ENCODE results near the gene ZBTB16. TPM values are rescaled to one million over a fixed set of nuclear protein-coding genes. Genes with fewer than 3 reads are reported as not detected.
A peak's percentile ranks its signal among the peaks of the same experiment; 100 is the strongest.

The ZBTB16 gene
- total RNA-seq, 1 experiment from 2014 or later = not detected

- no peaks in the 10 kb centered on the region for H3K4me1 ChIP-seq
- H3K27ac ChIP-seq = no peak overlapping the region
- H3K36me3 ChIP-seq = no peaks in the 10 kb centered on the region
- H3K4me3 ChIP-seq = no peak overlapping the region
- no peaks in the 10 kb centered on the region for H3K9me3 ChIP-seq (replicated peaks)
- no peak for DNase-seq
- no peaks in the 10 kb centered on the region for H3K27me3 ChIP-seq
Measured at GRCh38 chr11:114193730-114194679, 134.5 kb downstream of the ZBTB16 start.

- H3K27me3 ChIP-seq = no peaks in the 10 kb centered on the region
- no peak overlapping the region for H3K4me3 ChIP-seq
- H3K9me3 ChIP-seq (replicated peaks) = no peaks in the 10 kb centered on the region
- no peak overlapping the region for H3K27ac ChIP-seq
- no peaks in the 10 kb centered on the region for H3K36me3 ChIP-seq
- H3K4me1 ChIP-seq = no peaks in the 10 kb centered on the region
- no peak for DNase-seq
Measured at GRCh38 chr11:114194702-114195101, 135.2 kb downstream of the ZBTB16 start.

- H3K9me3 ChIP-seq (replicated peaks) = no peaks in the 10 kb centered on the region
- no peak for DNase-seq
- no peaks in the 10 kb centered on the region for H3K4me1 ChIP-seq
- no peaks in the 10 kb centered on the region for H3K27me3 ChIP-seq
- no peak overlapping the region for H3K27ac ChIP-seq
- H3K36me3 ChIP-seq = no peaks in the 10 kb centered on the region
- H3K4me3 ChIP-seq = no peak overlapping the region
Measured at GRCh38 chr11:114195151-114195550, 135.6 kb downstream of the ZBTB16 start.

- Histone ChIP-seq H3K9me3 (replicated peaks) (no peaks in the 10 kb centered on the region), H3K4me3 (no peak overlapping the region), H3K36me3 (no peaks in the 10 kb centered on the region), H3K27ac (no peak overlapping the region), H3K4me1 (no peaks in the 10 kb centered on the region), H3K27me3 (no peaks in the 10 kb centered on the region)
- DNase-seq = no peak
Measured at GRCh38 chr11:114195981-114196731, 136.6 kb downstream of the ZBTB16 start.

- no peaks in the 10 kb centered on the region for H3K36me3 ChIP-seq
- no peak overlapping the region for H3K27ac ChIP-seq
- H3K27me3 ChIP-seq = no peaks in the 10 kb centered on the region
- no peaks in the 10 kb centered on the region for H3K9me3 ChIP-seq (replicated peaks)
- no peaks in the 10 kb centered on the region for H3K4me1 ChIP-seq
- DNase-seq = no peak
- no peak overlapping the region for H3K4me3 ChIP-seq
Measured at GRCh38 chr11:114196997-114197703, 137.6 kb downstream of the ZBTB16 start.

GRCh38 chr11:114197799-114198500 lies 138.4 kb downstream of the ZBTB16 start:
- Histone ChIP-seq H3K9me3 (replicated peaks) (no peaks in the 10 kb centered on the region), H3K27me3 (no peaks in the 10 kb centered on the region), H3K4me1 (no peaks in the 10 kb centered on the region), H3K27ac (no peak overlapping the region), H3K4me3 (no peak overlapping the region), H3K36me3 (no peaks in the 10 kb centered on the region)
- DNase-seq = peak in 1 of 2 experiments; percentile 3

GRCh38 chr11:114199051-114199450 lies 139.5 kb downstream of the ZBTB16 start:
- no peak for DNase-seq
- no peaks in the 10 kb centered on the region for H3K27me3 ChIP-seq
- H3K27ac ChIP-seq = no peak overlapping the region
- no peaks in the 10 kb centered on the region for H3K9me3 ChIP-seq (replicated peaks)
- H3K4me1 ChIP-seq = no peaks in the 10 kb centered on the region
- H3K4me3 ChIP-seq = no peak overlapping the region
- no peaks in the 10 kb centered on the region for H3K36me3 ChIP-seq

GRCh38 chr11:114200351-114201133 lies 141.0 kb downstream of the ZBTB16 start:
- no peak overlapping the region for H3K27ac ChIP-seq
- no peaks in the 10 kb centered on the region for H3K27me3 ChIP-seq
- DNase-seq = no peak
- no peaks in the 10 kb centered on the region for H3K9me3 ChIP-seq (replicated peaks)
- no peaks in the 10 kb centered on the region for H3K4me1 ChIP-seq
- no peak overlapping the region for H3K4me3 ChIP-seq
- no peaks in the 10 kb centered on the region for H3K36me3 ChIP-seq

GRCh38 chr11:114201219-114201618 lies 141.7 kb downstream of the ZBTB16 start:
- H3K27ac ChIP-seq = no peak overlapping the region
- H3K36me3 ChIP-seq = no peaks in the 10 kb centered on the region
- no peak for DNase-seq
- H3K27me3 ChIP-seq = no peaks in the 10 kb centered on the region
- no peak overlapping the region for H3K4me3 ChIP-seq
- no peaks in the 10 kb centered on the region for H3K4me1 ChIP-seq
- no peaks in the 10 kb centered on the region for H3K9me3 ChIP-seq (replicated peaks)

- Histone ChIP-seq H3K27ac (no peak overlapping the region), H3K4me1 (no peaks in the 10 kb centered on the region), H3K36me3 (no peaks in the 10 kb centered on the region), H3K4me3 (no peak overlapping the region), H3K9me3 (replicated peaks) (no peaks in the 10 kb centered on the region), H3K27me3 (no peaks in the 10 kb centered on the region)
- no peak for DNase-seq
Measured at GRCh38 chr11:114202011-114202609, 142.6 kb downstream of the ZBTB16 start.

GRCh38 chr11:114207096-114207495 lies 147.6 kb downstream of the ZBTB16 start:
- no peak overlapping the region for H3K4me3 ChIP-seq
- H3K36me3 ChIP-seq = no peaks in the 10 kb centered on the region
- DNase-seq = no peak
- H3K4me1 ChIP-seq = no peaks in the 10 kb centered on the region
- no peaks in the 10 kb centered on the region for H3K27me3 ChIP-seq
- no peak overlapping the region for H3K27ac ChIP-seq
- no peaks in the 10 kb centered on the region for H3K9me3 ChIP-seq (replicated peaks)

- Histone ChIP-seq H3K27me3 (no peaks in the 10 kb centered on the region), H3K4me1 (no peaks in the 10 kb centered on the region), H3K9me3 (replicated peaks) (no peaks in the 10 kb centered on the region), H3K36me3 (no peaks in the 10 kb centered on the region), H3K4me3 (no peak overlapping the region), H3K27ac (no peak overlapping the region)
- DNase-seq = no peak
Measured at GRCh38 chr11:114208377-114208776, 148.9 kb downstream of the ZBTB16 start.

GRCh38 chr11:114209343-114209742 lies 149.8 kb downstream of the ZBTB16 start:
- H3K9me3 ChIP-seq (replicated peaks) = no peaks in the 10 kb centered on the region
- H3K4me1 ChIP-seq = no peaks in the 10 kb centered on the region
- DNase-seq = no peak
- no peak overlapping the region for H3K27ac ChIP-seq
- H3K27me3 ChIP-seq = no peaks in the 10 kb centered on the region
- H3K4me3 ChIP-seq = no peak overlapping the region
- no peaks in the 10 kb centered on the region for H3K36me3 ChIP-seq

All from SJCRH30 (cell line).